Measurements from ENCODE around the gene ARRB1.
"Not testable (repeated sequence)": the region's sequence is repeated elsewhere in the genome, so short reads cannot be mapped to it uniquely, and the experiment has no call there.

The ARRB1 gene

DNA sequence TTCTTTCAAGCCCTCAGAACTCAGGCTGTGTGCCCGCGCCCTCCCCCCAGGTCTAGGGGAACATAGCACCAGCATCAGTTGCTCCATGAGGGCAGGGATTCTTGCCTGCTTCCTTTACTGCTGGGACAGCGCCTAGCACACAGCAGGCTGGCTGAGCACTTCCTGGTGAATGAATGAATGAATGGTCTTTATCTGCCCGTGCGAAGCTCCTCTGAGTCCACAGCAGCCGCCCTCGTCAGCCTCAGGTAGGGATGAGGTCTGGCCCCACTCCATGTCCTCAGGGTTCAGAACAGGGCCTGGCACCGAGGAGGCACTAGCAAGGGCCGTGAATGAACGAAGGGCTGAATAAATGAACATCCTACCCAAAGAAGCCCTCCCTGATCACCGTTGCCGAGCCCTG, 27.3 kb downstream of the ARRB1 start:
- DNase-seq (ENCODE audit: low read depth), result no peak

- DNase-seq (ENCODE audit: low read depth), result no peak
Observed at GRCh38 chr11:75323609-75324008, 27.9 kb downstream of the ARRB1 start.

DNA sequence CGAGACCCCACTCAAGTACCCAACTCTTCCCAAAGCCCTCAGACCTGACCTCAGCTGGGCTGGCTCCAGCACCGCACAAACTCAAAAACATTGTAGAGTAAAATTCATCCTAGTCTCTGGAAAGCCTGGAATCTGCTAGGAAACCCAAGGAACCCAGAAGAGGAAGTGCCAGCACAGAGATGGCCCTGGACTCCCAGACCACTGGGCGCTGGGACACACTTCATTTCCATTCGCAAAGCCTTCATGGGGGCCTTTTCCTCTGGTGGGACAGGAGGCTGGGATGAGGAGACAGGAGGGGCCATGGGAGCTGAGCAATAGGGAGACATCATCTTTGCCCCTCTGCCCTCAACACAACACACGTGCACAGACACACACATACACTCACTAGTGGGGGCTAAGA, 30.8 kb downstream of the ARRB1 start:
- DNase-seq (ENCODE audit: low read depth), result no peak

- DNase-seq (ENCODE audit: low read depth), result no peak
Observed at GRCh38 chr11:75320046-75320618, 31.3 kb downstream of the ARRB1 start.

- DNase-seq (ENCODE audit: low read depth), result no peak
Observed at GRCh38 chr11:75319035-75319877, 32.2 kb downstream of the ARRB1 start.

DNA sequence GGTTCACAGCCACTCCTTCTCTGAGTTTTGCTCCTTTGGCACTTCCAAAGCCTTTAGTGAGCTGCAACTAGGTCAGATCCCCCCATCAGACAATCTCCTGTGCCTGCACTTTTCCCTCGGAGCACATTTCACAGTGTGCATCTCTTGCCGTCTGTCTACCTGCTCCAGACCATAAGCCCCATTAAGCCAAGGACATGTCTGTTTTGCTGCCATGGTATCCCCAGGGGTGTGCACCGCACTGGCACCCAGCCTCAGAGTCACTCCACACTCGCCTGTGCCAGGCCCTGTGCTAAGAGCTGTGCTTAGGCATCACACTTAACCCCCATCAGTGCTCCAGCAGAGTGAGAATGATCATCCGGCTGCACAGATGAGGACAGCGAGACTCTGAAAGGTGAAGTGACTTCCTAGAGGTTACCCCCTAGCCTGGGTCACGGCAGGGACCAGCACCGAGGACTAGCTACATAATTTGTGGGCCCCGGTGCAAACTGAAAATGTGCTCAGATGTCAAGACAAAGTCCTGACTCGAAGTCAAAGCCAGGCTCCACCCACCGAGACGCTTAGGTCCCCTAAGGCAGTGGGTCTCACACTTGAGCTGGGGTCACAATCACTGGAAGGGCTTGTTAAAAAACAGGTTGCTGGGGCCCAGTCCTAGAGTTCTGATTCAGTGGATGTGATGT, 33.9 kb downstream of the ARRB1 start:
- no peak for DNase-seq (ENCODE audit: low read depth)

DNA sequence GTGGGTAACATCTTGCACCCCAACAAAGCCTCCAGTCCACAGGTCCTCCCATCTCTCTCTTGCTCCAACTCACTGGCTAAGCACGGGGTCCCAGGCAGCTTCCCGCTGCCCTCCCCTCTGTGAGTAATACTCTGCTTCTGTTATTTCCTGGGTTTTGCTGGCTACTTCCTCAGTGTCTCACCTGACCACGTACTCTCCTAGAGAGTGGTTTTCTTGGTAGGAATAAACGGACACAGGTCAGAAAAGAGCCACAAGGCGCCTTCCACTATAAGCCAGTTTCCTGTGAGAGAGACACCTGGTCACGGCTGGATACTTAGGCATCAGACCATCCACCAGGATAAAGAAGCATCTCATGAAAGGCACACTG, 36.0 kb downstream of the ARRB1 start:
- DNase-seq (ENCODE audit: low read depth), result no peak

- DNase-seq (ENCODE audit: low read depth), result no peak
Observed at GRCh38 chr11:75314771-75315438, 36.6 kb downstream of the ARRB1 start.

DNA sequence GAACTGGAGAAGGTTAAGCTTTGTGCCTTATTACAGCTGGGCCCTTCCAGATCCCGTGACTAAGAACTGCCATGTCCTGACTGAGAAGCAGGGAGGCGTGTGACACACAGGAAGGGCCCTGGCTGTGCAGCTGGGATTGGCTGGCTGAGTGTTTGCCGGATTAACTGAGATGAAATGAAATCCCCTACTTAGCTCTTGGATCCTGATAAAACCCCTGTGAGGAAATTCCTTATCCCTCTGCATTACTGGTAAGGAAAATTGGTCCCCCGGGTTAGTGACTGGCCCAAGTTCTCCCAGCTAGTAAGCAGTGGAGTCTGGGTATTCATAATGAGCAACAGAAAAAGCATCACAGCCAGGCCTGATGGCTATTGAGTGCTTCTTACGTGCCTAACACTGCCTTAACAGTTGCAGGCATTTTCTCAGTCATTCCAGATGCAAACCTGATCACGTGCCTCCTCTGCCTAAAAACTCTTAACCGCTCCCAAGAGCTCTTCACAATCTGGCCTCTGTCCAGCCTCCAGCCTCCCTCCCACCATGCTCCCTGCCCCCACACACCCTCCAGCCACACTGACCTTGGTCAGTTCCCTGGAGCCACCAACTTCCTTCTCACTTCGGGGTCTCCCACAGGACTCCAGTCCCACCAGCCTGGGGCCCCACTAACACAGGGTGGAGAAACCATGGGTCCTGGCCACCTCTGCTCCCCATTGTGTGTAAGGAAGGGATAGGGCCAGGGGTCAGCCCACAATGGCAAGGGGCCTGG, 37.8 kb downstream of the ARRB1 start:
- DNase-seq (ENCODE audit: low read depth), result no peak

DNA sequence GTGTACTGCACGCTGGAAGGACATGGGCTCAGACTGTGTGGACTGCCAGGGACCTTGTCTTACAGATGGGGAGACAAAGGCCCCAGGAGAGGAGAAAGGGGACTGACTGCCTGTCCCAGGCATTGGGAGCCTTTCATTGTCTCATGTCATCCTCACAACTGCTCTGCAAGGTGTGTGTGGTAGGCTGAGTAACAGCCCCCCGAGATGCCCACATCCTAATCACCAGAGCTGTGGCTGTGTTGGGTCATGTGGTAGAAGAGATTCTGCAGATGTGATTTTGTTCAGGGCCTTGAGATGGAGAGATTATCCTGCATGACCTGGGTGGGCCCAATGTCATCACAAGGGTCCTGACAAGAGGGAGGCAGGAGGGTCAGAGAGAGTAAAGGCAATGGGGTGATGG, 39.1 kb downstream of the ARRB1 start:
- no peak for DNase-seq (ENCODE audit: low read depth)

DNA sequence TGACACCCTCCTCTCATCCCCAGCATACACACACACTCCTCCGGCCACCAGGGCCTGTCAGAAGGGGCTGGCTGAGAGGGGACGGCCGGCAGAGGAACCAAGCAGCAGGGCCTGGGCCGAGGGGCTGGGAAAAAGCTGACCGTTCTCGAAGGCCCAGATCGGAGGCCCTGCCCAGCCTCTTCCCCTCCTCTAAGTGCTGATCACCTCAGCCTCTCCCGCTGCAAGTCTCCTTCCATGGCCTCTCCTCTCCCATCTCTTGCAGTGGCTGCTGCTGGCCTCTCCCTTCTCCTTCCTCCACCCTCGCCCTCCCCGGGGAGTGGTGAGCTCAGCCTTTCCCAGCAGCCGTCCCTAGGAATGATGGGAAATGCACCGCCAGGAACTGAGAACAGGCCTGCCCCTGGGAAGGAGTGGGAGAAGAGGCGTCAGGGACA, 39.6 kb downstream of the ARRB1 start:
- DNase-seq (ENCODE audit: low read depth), result no peak

DNA sequence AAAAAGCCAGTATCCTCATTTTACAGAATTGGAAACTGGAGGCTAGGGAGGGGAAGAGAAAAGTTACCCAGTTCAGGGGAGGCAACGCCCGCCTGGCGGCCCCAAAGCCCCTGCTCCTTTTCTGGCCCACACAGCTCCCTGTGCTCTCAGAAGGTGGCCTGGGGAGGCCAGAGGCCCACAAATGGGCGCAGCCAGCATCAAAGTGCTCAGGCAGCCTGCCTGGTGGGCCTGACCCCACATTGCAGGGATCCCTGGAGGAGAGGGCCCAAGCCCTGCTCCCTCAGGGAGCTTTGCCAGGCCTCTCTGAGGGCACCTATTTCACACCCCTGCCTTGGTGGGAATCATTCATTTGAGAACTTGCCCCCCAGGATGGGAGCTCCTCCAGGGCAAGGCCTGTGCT, 42.5 kb downstream of the ARRB1 start:
- DNase-seq (ENCODE audit: low read depth), result no peak

- DNase-seq (ENCODE audit: low read depth), result no peak
Observed at GRCh38 chr11:75308116-75308515, 43.3 kb downstream of the ARRB1 start.

DNA sequence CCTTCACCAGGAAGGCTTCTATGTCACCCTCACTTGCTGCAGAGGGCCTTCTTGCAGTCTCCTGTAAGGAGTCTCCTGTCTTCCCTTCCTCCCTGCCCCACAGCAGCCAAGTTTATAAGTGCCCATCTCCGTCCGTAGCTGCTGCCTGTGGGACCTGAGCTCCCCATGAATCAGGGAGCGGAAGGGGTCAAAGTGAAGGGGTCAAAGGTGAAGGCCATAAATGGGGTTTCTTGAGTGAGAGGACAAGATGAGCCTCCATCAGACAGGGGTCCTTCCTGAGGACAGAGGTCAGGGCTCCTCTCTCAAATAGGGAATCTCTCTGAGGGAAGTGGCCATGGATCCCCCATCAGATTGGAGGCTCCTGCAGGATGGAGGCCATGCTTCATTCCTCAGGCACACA, 44.4 kb downstream of the ARRB1 start:
- no peak for DNase-seq (ENCODE audit: low read depth)

DNA sequence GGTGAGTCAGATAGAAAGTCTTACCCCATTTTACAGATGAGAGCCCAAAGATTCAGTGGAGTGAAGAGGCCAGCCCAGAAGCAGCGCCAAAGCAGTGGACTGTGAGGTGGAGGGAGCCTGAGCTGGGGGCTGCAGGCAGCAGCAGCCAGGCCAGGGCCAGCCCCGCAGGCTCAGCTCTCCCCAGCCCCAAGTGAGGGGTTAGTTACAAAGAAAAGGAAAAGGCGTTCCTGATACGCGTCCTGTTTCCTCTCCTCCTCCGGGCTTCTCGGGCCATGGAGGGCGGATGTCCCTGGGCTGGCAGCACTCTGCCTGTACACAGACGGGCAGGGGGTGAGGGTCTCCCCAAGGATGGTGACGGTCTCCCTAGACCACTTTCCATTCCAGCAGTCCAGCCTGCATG, 44.9 kb downstream of the ARRB1 start:
- no peak for DNase-seq (ENCODE audit: low read depth)

DNA sequence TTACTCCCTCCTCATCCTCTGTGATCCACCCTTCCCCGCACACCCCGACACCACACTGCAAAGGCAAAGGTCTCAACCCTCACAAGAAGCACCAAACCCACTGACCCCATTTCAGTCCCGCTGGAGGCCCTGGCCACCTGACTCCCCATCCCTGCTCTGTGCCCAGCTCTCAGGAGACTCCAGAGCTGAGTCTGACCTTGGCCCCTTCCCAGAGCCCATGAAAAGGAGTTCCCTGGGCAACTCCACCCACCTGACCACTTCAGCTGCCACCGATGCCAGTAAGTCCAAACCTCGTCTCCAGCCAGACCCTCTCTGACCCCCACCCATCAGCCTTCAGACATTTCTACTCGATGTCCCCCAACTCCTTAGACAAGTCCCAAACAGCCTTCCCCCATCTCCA, 45.5 kb downstream of the ARRB1 start:
- no peak for DNase-seq (ENCODE audit: low read depth)

GRCh38 chr11:75305452-75305851, 46.0 kb downstream of the ARRB1 start:
- no peak for DNase-seq (ENCODE audit: low read depth)

DNA sequence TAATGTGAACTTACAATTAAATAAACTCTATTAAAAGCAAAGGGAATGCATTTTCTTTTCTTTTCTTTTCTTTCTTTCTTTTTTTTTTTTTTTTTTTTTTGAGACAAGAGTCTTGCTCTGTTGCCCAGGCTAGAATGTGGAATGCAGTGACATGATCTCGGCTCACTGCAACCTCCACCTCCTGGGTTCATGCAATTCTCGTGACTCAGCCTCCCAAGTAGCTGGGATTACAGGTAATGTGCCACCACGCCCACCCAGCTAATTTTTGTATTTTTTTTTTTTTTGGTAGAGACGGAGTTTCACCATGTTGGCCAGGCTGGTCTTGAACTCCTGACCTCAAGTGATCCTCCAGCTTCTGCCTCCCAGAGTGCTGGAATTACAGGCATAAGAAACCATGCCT, 46.5 kb downstream of the ARRB1 start:
- DNase-seq (ENCODE audit: low read depth), result not testable (repeated sequence)

DNA sequence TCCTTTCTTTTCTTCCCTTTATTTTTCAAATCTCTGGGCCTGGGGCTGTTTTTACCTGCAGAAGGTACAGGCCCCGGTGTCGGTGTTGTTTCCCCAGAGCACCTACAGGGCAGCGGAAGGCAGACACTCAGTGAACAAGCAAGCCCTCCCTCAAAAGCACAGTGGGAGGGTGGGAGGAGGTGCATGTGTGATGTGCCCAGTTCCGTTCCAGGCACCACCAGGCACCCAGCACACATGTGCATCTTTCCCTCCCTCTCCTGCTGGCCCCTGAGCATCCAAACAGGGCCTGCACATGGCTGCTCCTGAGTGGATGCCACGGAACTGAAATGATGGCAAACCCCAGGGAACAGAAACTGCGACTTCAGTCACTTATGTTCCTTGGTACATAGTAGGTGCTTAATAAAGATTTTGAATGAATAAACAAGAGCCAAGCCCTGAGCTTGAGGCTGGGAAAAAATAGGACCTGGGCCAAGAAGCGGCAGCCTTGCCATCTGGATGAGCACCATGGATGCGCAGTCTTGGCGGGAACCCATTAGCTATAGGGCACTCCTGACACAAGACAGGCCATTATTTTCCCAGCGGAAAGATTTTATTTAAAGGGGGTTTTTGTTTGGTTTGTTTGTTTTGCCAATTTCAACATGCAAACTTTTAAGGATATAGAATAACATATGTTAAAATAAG, 47.8 kb downstream of the ARRB1 start:
- DNase-seq (ENCODE audit: low read depth), result no peak

DNA sequence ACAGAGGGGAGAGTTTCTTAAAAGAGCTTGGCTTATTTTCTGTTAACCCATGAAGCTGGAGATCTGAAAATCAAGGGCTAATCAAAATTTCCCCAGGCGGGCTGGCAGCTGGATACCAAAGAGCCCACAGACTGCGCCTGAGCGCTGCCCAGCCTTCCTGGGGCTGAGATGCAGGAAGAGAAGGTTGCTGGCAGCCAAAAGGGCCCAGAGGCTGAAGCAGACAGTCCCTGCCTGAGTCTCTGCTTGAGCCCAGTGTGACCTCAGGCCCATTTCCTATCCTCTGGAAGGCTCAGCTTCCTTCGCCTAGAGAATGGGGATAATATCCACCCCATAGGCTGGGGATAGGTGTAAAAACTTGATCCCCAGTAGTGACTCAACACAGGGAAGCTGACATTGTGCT, 49.1 kb downstream of the ARRB1 start:
- no peak for DNase-seq (ENCODE audit: low read depth)

GRCh38 chr11:75301601-75302345, 49.7 kb downstream of the ARRB1 start:
- DNase-seq (ENCODE audit: low read depth), result no peak
